ENCODE measurements around the gene NOLC1. TPM values are rescaled to one million over a fixed set of nuclear protein-coding genes. Genes with fewer than 3 reads are reported as not detected.
"Not testable (repeated sequence)": the region's sequence is repeated elsewhere in the genome, so short reads cannot be mapped to it uniquely, and the experiment has no call there.

The NOLC1 gene
- total RNA-seq, 1 donor from 2014 or later, result 260 TPM

DNA sequence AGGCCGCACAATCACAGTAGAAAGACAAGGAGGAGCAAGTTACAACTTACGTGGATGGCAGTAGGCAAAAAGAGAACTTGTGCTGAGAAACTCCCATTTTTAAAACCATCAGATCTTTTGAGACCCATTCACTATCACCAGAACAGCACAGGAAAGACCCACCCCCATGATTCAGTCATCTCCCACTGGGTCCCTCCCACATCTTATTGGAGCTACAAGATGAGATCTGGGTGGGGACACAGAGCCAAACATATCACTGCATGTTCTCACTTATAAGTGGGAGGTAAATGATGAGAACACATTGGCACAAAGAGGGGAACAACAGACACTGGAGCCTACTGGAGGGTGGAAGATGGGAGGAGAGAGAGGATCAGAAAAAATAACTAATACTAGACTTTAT, 32.4 kb downstream of the NOLC1 start:
- Mint-ChIP-seq H3K4me1 (ENCODE audit: low read depth) (peaks cover 15% of the 10 kb centered on the region), H3K36me3 (ENCODE audit: low read depth) (no peaks in the 10 kb centered on the region), H3K27ac (no peak overlapping the region), H3K4me3 (no peak overlapping the region), H3K27me3 (ENCODE audit: insufficient read depth) (peaks cover 2% of the 10 kb centered on the region), H3K9me3 (peaks cover 12% of the 10 kb centered on the region)
- intact Hi-C loops (cut with micrococcal nuclease), result no loop called here
- DNase-seq (ENCODE audit: low spot score), result no peak

DNA sequence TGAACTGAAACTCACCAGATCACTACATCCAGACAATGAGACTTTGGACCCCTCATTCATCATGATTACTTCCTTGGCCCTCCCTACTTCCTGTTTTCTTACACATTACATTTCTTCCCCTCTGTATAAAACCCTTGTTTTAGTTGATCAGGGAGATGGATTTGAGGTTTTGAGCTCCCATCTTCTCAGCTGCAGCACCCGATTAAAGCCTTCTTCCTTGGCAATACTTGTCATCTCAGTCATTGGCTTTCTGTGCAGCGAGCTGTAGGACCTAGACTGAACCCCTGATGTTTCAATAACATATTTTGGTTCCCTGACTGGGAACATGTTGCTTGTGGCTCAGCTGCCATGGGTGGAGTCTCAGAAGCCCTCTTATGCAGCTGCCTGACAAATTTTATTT, 33.1 kb downstream of the NOLC1 start:
- peaks cover 4% of the 10 kb centered on the region for H3K27me3 Mint-ChIP-seq (ENCODE audit: insufficient read depth)
- intact Hi-C loops (cut with micrococcal nuclease), result no loop called here
- no peak overlapping the region for H3K27ac Mint-ChIP-seq
- no peaks in the 10 kb centered on the region for H3K36me3 Mint-ChIP-seq (ENCODE audit: low read depth)
- peaks cover 12% of the 10 kb centered on the region for H3K9me3 Mint-ChIP-seq
- H3K4me1 Mint-ChIP-seq (ENCODE audit: low read depth), result peaks cover 18% of the 10 kb centered on the region
- H3K4me3 Mint-ChIP-seq, result no peak overlapping the region
- DNase-seq (ENCODE audit: low spot score), result no peak

DNA sequence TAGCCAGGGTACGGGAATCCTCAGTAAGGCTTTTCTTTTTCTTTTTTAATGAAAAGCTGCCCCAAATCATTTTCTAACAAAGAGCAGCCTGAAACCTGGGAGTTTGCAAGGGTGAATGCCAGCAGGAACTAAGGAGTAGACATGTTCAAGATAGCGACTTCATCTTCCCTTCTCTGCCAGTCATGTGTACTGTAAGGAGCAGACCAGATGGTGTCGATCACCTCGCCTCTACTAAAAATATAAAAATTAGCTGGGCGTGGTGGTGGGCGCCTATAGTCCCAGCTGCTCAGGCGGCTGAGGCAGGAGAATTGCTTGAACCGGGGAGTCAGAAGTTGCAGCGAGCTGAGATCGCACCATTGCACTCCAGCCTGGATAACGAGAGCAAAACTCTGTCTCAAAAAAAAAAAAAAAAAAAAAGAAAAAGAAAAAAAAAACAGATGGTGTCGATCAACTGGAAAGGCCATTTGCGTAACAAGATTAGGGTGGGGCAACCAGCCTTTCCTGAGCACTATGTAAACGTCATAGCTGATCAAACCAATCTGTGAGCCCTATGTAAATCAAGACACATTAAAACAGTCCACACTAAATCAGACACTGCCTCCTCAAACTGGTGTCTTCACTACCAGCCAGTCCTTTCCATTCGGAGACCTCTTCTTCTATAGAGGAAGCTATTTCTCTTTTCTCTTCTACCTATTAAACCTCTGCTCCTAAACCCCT, 33.8 kb downstream of the NOLC1 start:
- Mint-ChIP-seq H3K27me3 (ENCODE audit: insufficient read depth) (peaks cover 4% of the 10 kb centered on the region), H3K36me3 (ENCODE audit: low read depth) (no peaks in the 10 kb centered on the region), H3K9me3 (peaks cover 12% of the 10 kb centered on the region), H3K27ac (no peak overlapping the region), H3K4me3 (no peak overlapping the region), H3K4me1 (ENCODE audit: low read depth) (peaks cover 18% of the 10 kb centered on the region)
- no peak for DNase-seq (ENCODE audit: low spot score)
- intact Hi-C loops (cut with micrococcal nuclease), result no loop called here

DNA sequence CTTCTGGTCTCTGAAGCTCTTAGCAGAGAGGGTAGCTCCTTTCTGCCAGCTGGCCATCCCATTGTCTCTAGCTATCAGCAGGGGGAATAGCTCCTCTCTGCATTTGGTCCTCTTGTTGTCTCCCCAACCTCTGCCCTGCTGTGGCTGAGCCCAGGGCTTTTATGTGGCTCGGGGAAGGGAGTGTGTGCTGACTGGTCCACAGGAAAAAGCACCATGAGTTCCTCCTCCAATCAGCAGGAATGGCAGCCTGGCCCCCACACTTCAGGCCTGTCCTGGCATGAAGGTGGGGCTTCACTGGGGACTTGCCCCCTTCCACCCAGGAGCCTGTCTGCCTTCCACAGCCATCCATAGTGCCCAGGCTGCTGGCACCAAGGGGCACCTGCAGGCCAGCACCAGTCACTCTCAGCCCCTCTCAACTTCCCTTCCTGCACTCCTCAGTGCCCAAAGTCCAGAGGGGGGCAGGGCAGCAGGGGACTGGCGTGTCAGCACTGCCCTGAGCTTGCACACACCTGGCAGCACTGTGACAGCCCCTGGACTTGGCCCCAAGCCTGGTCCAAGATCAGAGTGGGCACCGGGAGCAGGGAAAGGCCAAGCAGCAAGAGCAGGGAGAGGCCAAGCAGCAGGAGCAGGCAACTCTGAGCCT, 36.2 kb downstream of the NOLC1 start:
- Mint-ChIP-seq H3K9me3 (peaks cover 33% of the 10 kb centered on the region), H3K4me1 (ENCODE audit: low read depth) (peaks cover 18% of the 10 kb centered on the region), H3K27ac (no peak overlapping the region), H3K27me3 (ENCODE audit: insufficient read depth) (peaks cover 4% of the 10 kb centered on the region), H3K4me3 (no peak overlapping the region), H3K36me3 (ENCODE audit: low read depth) (peaks cover 7% of the 10 kb centered on the region)
- no peak for DNase-seq (ENCODE audit: low spot score)
- intact Hi-C loops (cut with micrococcal nuclease), result loop anchor here (2.0 kb wide), 1 partner anchor 56 kb away; the partner anchor contains the start of gene PPRC1

DNA sequence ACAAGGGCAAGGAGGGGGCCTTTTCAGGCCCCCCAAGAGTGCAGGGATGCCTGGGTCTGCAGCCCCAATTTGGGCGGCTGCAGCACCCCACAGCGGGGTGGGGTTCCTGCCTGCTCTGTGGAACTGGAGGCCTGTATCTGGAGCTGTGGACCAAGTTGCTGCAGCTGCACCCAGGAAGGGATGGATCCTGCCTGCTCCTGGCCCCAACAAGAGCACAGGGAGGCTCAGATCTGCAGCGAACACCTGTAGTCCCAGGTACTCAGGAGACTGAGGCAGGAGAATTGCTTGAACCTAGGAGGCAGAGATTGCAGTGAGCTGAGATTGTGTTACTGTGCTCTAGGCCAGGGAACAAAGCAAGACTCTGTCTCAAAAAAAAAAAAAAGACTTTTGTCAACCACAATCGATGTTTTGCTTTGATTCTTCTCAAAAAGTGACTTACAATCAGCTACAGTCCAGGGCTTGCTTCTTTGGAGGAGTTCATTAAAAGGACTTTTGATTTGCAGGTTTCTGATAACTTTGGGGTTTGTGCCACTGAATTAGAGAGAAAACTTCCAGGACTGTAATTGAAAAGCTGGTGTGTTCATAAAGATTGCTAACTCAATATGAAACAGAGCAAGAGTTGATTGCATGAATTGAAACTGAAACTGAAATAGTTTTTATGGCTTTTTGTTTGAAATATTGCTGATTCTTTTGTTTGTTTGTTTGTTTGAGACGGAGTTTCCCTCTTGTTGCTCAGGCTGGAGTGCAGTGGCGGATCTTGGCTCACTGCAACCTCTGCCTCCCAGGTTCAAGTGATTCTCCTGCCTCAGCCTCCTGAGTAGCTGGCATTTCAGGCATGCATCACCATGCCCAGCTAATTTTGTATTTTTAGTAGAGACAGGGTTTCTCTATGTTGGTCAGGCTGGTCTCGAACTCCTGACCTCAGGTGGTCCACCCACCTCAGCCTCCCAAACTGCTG, 37.0 kb downstream of the NOLC1 start:
- not testable (repeated sequence) for H3K36me3 Mint-ChIP-seq (ENCODE audit: low read depth); H3K27me3 Mint-ChIP-seq (ENCODE audit: insufficient read depth)
- Mint-ChIP-seq H3K4me1 (ENCODE audit: low read depth) (peaks cover 18% of the 10 kb centered on the region), H3K4me3 (peak overlapping the region; percentile 58), H3K27ac (peak overlapping the region; percentile 84), H3K9me3 (peaks cover 35% of the 10 kb centered on the region)
- intact Hi-C loops (cut with micrococcal nuclease), result loop anchor here (1.0 to 2.0 kb wide), 4 partner anchors 8 to 56 kb away; partner anchors contain the start of genes NOLC1 and PPRC1
- peak; percentile 42 for DNase-seq (ENCODE audit: low spot score)

DNA sequence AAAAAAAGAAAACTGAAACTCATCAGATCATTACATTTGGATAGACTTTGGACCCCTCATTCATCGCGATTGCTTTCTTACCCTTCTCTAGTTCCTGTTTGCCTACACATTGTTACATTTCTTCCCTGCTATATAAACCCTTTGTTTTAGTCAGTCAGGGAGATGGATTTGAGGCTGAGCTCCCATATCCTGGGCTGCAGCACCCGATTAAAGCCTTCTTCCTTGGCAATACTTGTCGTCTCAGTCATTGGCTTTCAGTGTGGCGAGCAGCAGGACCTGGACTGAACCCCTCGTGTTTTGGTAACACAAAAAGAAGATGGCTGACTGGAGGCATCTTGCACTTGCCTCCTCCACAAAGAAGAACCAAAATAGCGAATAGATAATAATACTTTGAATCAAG, 39.8 kb downstream of the NOLC1 start:
- H3K27me3 Mint-ChIP-seq (ENCODE audit: insufficient read depth), result peaks cover 2% of the 10 kb centered on the region
- intact Hi-C loops (cut with micrococcal nuclease), result no loop called here
- H3K36me3 Mint-ChIP-seq (ENCODE audit: low read depth), result peaks cover 7% of the 10 kb centered on the region
- DNase-seq (ENCODE audit: low spot score), result no peak
- peaks cover 24% of the 10 kb centered on the region for H3K4me1 Mint-ChIP-seq (ENCODE audit: low read depth)
- no peak overlapping the region for H3K4me3 Mint-ChIP-seq
- H3K9me3 Mint-ChIP-seq, result peaks cover 23% of the 10 kb centered on the region
- H3K27ac Mint-ChIP-seq, result no peak overlapping the region

GRCh38 chr10:102195296-102195870, 43.2 kb downstream of the NOLC1 start:
- H3K27me3 Mint-ChIP-seq (ENCODE audit: insufficient read depth), result no peaks in the 10 kb centered on the region
- peaks cover 7% of the 10 kb centered on the region for H3K36me3 Mint-ChIP-seq (ENCODE audit: low read depth)
- H3K27ac Mint-ChIP-seq, result no peak overlapping the region

GRCh38 chr10:102196893-102197292, 44.7 kb downstream of the NOLC1 start:
- Mint-ChIP-seq H3K27ac (peak overlapping the region; percentile 79), H3K4me3 (no peak overlapping the region), H3K9me3 (peaks cover 16% of the 10 kb centered on the region), H3K27me3 (ENCODE audit: insufficient read depth) (no peaks in the 10 kb centered on the region), H3K36me3 (ENCODE audit: low read depth) (peaks cover 6% of the 10 kb centered on the region), H3K4me1 (ENCODE audit: low read depth) (peaks cover 8% of the 10 kb centered on the region)
- intact Hi-C loops (cut with micrococcal nuclease), result loop anchor here (1.0 kb wide), 2 partner anchors 8 to 198 kb away; partner anchors contain the start of gene NFKB2
- DNase-seq (ENCODE audit: low spot score), result no peak

More at GRCh38 chr10:102195296-102195870, 43.2 kb downstream of the NOLC1 start:
- Mint-ChIP-seq H3K4me1 (ENCODE audit: low read depth) (peaks cover 8% of the 10 kb centered on the region), H3K9me3 (peaks cover 23% of the 10 kb centered on the region), H3K4me3 (no peak overlapping the region)
- DNase-seq (ENCODE audit: low spot score), result no peak
- intact Hi-C loops (cut with micrococcal nuclease), result no loop called here

DNA sequence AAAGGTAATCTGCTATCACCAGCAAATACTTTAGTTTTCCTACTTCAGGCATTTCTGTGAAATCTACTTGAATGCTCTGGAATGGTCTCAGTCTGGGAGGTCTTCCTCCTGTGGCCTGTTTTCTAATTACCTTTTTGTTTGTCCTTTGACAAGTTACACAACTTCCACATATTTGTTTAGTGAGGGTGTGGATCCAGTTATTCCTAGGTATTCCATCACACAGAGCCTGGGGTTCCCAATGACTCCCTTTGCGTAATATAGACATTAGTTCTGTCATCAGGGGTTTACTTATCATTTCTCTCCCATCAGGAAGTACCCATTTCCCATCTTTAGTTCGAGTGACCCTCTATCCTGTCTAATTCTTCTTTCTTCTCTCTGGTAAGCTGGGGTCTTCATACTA, 45.8 kb downstream of the NOLC1 start:
- H3K4me3 Mint-ChIP-seq, result no peak overlapping the region
- no peaks in the 10 kb centered on the region for H3K27me3 Mint-ChIP-seq (ENCODE audit: insufficient read depth)
- DNase-seq (ENCODE audit: low spot score), result no peak
- no peak overlapping the region for H3K27ac Mint-ChIP-seq
- no peaks in the 10 kb centered on the region for H3K36me3 Mint-ChIP-seq (ENCODE audit: low read depth)
- intact Hi-C loops (cut with micrococcal nuclease), result no loop called here
- peaks cover 16% of the 10 kb centered on the region for H3K4me1 Mint-ChIP-seq (ENCODE audit: low read depth)
- peaks cover 6% of the 10 kb centered on the region for H3K9me3 Mint-ChIP-seq

GRCh38 chr10:102200751-102201640, 48.8 kb downstream of the NOLC1 start:
- Mint-ChIP-seq H3K27ac (no peak overlapping the region), H3K4me3 (no peak overlapping the region), H3K4me1 (ENCODE audit: low read depth) (peaks cover 16% of the 10 kb centered on the region), H3K36me3 (ENCODE audit: low read depth) (no peaks in the 10 kb centered on the region), H3K27me3 (ENCODE audit: insufficient read depth) (no peaks in the 10 kb centered on the region), H3K9me3 (no peaks in the 10 kb centered on the region)
- intact Hi-C loops (cut with micrococcal nuclease), result no loop called here
- no peak for DNase-seq (ENCODE audit: low spot score)

DNA sequence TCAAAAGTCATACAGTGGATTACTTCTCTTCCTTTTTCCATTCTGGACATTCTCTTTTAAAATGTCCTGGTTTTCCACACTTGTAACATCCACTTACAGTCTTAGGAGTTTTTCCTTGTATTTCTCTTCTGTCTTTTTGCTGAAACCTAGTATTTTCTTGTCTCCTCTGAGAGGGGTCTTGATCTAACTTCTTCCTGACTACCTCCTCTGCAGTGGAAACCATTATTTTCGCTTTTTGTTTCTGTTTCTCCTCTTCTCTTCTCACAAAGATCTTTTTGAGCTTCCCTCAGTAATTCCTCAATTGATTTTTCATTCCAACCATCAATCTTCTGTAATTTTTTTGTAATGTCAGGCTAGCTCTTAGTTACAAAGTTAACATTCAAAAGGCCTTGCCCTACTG, 50.2 kb downstream of the NOLC1 start:
- DNase-seq (ENCODE audit: low spot score), result no peak
- H3K27me3 Mint-ChIP-seq (ENCODE audit: insufficient read depth), result no peaks in the 10 kb centered on the region
- peaks cover 7% of the 10 kb centered on the region for H3K4me1 Mint-ChIP-seq (ENCODE audit: low read depth)
- intact Hi-C loops (cut with micrococcal nuclease), result no loop called here
- no peak overlapping the region for H3K4me3 Mint-ChIP-seq
- peak overlapping the region; percentile 20 for H3K27ac Mint-ChIP-seq
- H3K9me3 Mint-ChIP-seq, result no peaks in the 10 kb centered on the region
- no peaks in the 10 kb centered on the region for H3K36me3 Mint-ChIP-seq (ENCODE audit: low read depth)

Data from activated T-helper 1 cell treated with anti-CD3 and anti-CD28 coated beads, Interleukin-12 subunit alpha, Interleukin-12 subunit beta, Interleukin-2, Interleukin-4 antibody, amounts not matched to agents 30 ng/mL and 10 ng/mL and 1 ng/mL, durations not matched to agents 14 hours and 24 hours and 36 hours (primary cell).